PC-3 (cell line): Measurements from ENCODE around the gene FBXW7. TPM values are rescaled to one million over a fixed set of nuclear protein-coding genes. Genes with fewer than 3 reads are reported as not detected.
A peak's percentile ranks its signal among the peaks of the same experiment; 100 is the strongest.

Experiments
- ATAC-seq: fragments of 200-7000 bp; cut with Tn5 transposase; 2 replicates; pipeline ENCODE4 v1.9.1; 2020; ENCODE audit warnings: mild to moderate bottlenecking, moderate library complexity
- BruUV-seq: library from RNA; stranded (reverse); fragments of 400-500 nt; replicated peaks from 2 replicates; lab custom pipeline; 2021; lab: Mats Ljungman, UMichigan
- CTCF ChIA-PET: fragments of 300-600 bp; sonication (Branson Sonifier 250); formaldehyde crosslinking; loops from one replicate; lab custom pipeline; 2022; ENCODE audit warnings: antibody characterized with exemption; lab: Charles Lee
- POLR2A ChIA-PET: fragments of 300-600 bp; sonication (Branson Sonifier 250); formaldehyde crosslinking; loops from one replicate; lab custom pipeline; 2022; ENCODE audit warnings: antibody characterized with exemption; ENCODE audit not compliant: unreplicated experiment; lab: Charles Lee
- DNase-seq: peaks from one replicate; pipeline ENCODE4 v3.0.0-alpha.2; 2015
- H2AFZ ChIP-seq: fragments of 300-600 bp; sonication (generic); 2 replicates; pipeline ENCODE4 v1.6.0; 2016; ENCODE audit warnings: antibody characterized with exemption, low read length
- H3F3A ChIP-seq: fragments of 300-600 bp; sonication (generic); one replicate; pipeline ENCODE4 v1.6.0; 2017; ENCODE audit warnings: antibody characterized with exemption, low read length, control low read depth, mild to moderate bottlenecking; ENCODE audit not compliant: unreplicated experiment
- H3K27ac ChIP-seq: fragments of 300-600 bp; sonication (generic); 2 replicates; pipeline ENCODE4 v1.5.1; 2016; ENCODE audit warnings: mild to moderate bottlenecking, low read length
- H3K27me3 ChIP-seq: fragments of 300-600 bp; sonication (generic); 2 replicates; pipeline ENCODE4 v1.6.1; 2016; ENCODE audit warnings: low read length, mixed read lengths
- H3K36me3 ChIP-seq: fragments of 300-600 bp; sonication (generic); 2 replicates; pipeline ENCODE4 v1.6.1; 2016; ENCODE audit warnings: low read depth, mixed run types, low read length, mixed read lengths
- H3K4me1 ChIP-seq: fragments of 300-600 bp; sonication (generic); 2 replicates; pipeline ENCODE4 v1.5.1; 2016; ENCODE audit warnings: low read length; ENCODE audit not compliant: insufficient read depth
- H3K4me2 ChIP-seq: fragments of 300-600 bp; sonication (generic); 2 replicates; pipeline ENCODE4 v1.6.0; 2016; ENCODE audit warnings: low read length
- H3K4me3 ChIP-seq: fragments of 300-600 bp; sonication (generic); 2 replicates; pipeline ENCODE4 v1.5.1; 2016; ENCODE audit warnings: mild to moderate bottlenecking, low read length, mixed read lengths
- H3K79me2 ChIP-seq: fragments of 300-600 bp; sonication (generic); 2 replicates; pipeline ENCODE4 v1.6.1; 2017; ENCODE audit warnings: low read length, mixed read lengths
- H3K9ac ChIP-seq: fragments of 300-600 bp; sonication (generic); 2 replicates; pipeline ENCODE4 v1.6.0; 2016; ENCODE audit warnings: mild to moderate bottlenecking, low read length
- H3K9me2 ChIP-seq: fragments of 300-600 bp; sonication (generic); replicated peaks from 2 replicates; pipeline ENCODE4 v1.6.1; 2016; ENCODE audit warnings: mixed run types, low read length, mixed read lengths
- H3K9me3 ChIP-seq: fragments of 300-600 bp; sonication (generic); 2 replicates; pipeline ENCODE4 v1.6.1; 2016; ENCODE audit warnings: low read length, mixed read lengths
- H4K20me1 ChIP-seq: fragments of 300-600 bp; sonication (generic); 2 replicates; pipeline ENCODE4 v1.6.1; 2016; ENCODE audit warnings: low read length, mixed read lengths
- EZH2 ChIP-seq: fragments of 300-600 bp; sonication (generic); IDR thresholded peaks from one replicate; pipeline ENCODE4 v1.6.1; 2017; ENCODE audit warnings: antibody characterized with exemption, mild to moderate bottlenecking, low read length; ENCODE audit not compliant: unreplicated experiment
- EZH2phosphoT487 ChIP-seq: fragments of 300-600 bp; sonication (generic); IDR thresholded peaks from 2 replicates; pipeline ENCODE4 v1.6.1; 2018; ENCODE audit warnings: mild to moderate bottlenecking, antibody characterized with exemption, low read length, borderline replicate concordance
- intact Hi-C: fragments of 100-400 bp; cut with micrococcal nuclease; formaldehyde crosslinking; loops from 2 replicates; pipeline ENCODE4 v1.9.0; 2023
- total RNA-seq: library from RNA; depleted of rRNA; stranded (reverse); fragments of >200 nt; gene quantifications from 2 replicates; pipeline ENCODE4 v1.2.3, GENCODE V29; 2014
- TF ChIP-seq, protein P1 (sequence below): fragments of 300-600 bp; sonication (generic); conservative IDR thresholded peaks from 2 replicates; pipeline ENCODE4 v1.5.1; 2017; ENCODE audit warnings: antibody characterized with exemption, low read depth, mild to moderate bottlenecking, low read length

The FBXW7 gene
- total RNA-seq, 1 experiment from 2014 or later: 24.3 TPM

- Histone ChIP-seq H3K79me2 (no peaks in the 10 kb centered on the region), H3K9ac (no peak overlapping the region), H3K36me3 (no peaks in the 10 kb centered on the region), H3K9me3 (no peaks in the 10 kb centered on the region), H3K4me1 (peaks cover 31% of the 10 kb centered on the region), H2AFZ (peak overlapping the region; percentile 34; the same call in 1 of the 2 replicates), H3K4me3 (no peak overlapping the region), H4K20me1 (no peaks in the 10 kb centered on the region), H3F3A (no peaks in the 10 kb centered on the region), H3K27me3 (no peaks in the 10 kb centered on the region), H3K9me2 (no peaks in the 10 kb centered on the region), H3K27ac (no peak overlapping the region), H3K4me2 (peak overlapping the region; percentile 26; the same call in 1 of the 2 replicates)
- peak; percentile 50 for DNase-seq
- ChIA-PET CTCF (no interaction called here), POLR2A (no interaction called here)
- peak; percentile 33; the same call in 1 of the 2 replicates for ATAC-seq
- TF ChIP-seq, protein P1, sequence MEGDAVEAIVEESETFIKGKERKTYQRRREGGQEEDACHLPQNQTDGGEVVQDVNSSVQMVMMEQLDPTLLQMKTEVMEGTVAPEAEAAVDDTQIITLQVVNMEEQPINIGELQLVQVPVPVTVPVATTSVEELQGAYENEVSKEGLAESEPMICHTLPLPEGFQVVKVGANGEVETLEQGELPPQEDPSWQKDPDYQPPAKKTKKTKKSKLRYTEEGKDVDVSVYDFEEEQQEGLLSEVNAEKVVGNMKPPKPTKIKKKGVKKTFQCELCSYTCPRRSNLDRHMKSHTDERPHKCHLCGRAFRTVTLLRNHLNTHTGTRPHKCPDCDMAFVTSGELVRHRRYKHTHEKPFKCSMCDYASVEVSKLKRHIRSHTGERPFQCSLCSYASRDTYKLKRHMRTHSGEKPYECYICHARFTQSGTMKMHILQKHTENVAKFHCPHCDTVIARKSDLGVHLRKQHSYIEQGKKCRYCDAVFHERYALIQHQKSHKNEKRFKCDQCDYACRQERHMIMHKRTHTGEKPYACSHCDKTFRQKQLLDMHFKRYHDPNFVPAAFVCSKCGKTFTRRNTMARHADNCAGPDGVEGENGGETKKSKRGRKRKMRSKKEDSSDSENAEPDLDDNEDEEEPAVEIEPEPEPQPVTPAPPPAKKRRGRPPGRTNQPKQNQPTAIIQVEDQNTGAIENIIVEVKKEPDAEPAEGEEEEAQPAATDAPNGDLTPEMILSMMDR: no peak
- intact Hi-C loops: no loop called here
- no TSS peak for BruUV-seq
Measured at GRCh38 chr4:152304220-152304619, 231.7 kb downstream of the FBXW7 start.

DNA sequence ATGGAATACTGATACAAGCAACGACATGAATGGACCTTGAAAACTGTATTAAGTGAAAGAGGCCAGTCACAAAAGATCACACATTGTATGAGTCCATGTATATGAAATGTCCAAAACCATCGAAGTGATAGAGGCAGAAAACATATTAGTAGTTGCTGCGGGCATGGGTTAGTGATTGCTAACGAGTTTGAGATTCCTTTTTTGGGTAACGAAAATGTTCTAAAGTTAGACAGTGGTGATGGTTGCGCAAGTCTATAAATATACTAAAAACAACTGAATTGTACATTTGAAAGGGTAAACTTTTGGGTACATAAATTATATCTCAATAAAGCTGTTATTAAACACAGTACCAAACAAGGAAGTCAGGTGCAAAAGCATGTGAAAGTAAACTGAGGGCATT lies 234.5 kb downstream of the FBXW7 start:
- DNase-seq (no peak), ATAC-seq (no peak)
- no TSS peak for BruUV-seq
- no peak for TF ChIP-seq EZH2
- no peak for TF ChIP-seq EZH2phosphoT487
- TF ChIP-seq, protein P1: no peak
- no peaks in the 10 kb centered on the region for H3K9me3 ChIP-seq
- no peaks in the 10 kb centered on the region for H3K79me2 ChIP-seq
- H3F3A ChIP-seq: no peaks in the 10 kb centered on the region
- no peaks in the 10 kb centered on the region for H3K27me3 ChIP-seq
- H3K4me3 ChIP-seq: no peak overlapping the region
- no peaks in the 10 kb centered on the region for H3K36me3 ChIP-seq
- no peaks in the 10 kb centered on the region for H3K9me2 ChIP-seq
- H3K4me2 ChIP-seq: no peak overlapping the region
- CTCF ChIA-PET: no interaction called here
- no peak overlapping the region for H2AFZ ChIP-seq
- no peak overlapping the region for H3K9ac ChIP-seq
- POLR2A ChIA-PET: no interaction called here
- H3K4me1 ChIP-seq: peaks cover 14% of the 10 kb centered on the region
- intact Hi-C loops: no loop called here
- no peak overlapping the region for H3K27ac ChIP-seq
- H4K20me1 ChIP-seq: no peaks in the 10 kb centered on the region

DNA sequence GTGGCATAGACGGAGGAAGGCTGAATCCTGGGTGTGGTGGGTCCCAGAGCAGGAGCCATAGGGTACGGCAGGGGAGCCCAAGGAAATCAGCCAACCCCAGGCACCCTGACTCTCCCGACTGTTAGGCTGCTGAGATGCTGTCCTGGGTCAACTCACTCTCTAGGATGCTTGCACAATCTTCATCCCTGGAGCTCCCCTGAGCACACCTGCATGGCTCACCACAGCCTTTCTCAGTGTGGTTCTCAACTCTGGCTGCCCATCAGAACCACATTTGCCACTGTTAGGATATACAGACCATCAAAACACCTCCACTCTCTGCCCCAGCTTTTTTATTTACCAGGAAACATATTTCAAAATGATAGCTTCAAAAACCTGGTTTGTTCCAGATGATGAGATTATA lies 236.3 kb downstream of the FBXW7 start:
- Histone ChIP-seq H3K79me2 (no peaks in the 10 kb centered on the region), H3K27ac (no peak overlapping the region), H2AFZ (no peak overlapping the region), H3K9me2 (no peaks in the 10 kb centered on the region), H3K9me3 (no peaks in the 10 kb centered on the region), H3K4me2 (no peak overlapping the region), H3K27me3 (no peaks in the 10 kb centered on the region), H3K36me3 (no peaks in the 10 kb centered on the region), H3K9ac (no peak overlapping the region), H3K4me3 (no peak overlapping the region), H3F3A (no peaks in the 10 kb centered on the region), H4K20me1 (no peaks in the 10 kb centered on the region), H3K4me1 (peaks cover 14% of the 10 kb centered on the region)
- ChIA-PET POLR2A (no interaction called here), CTCF (no interaction called here)
- BruUV-seq: no TSS peak
- DNase-seq (no peak), ATAC-seq (no peak)
- intact Hi-C loops: no loop called here
- TF ChIP-seq EZH2 (no peak), EZH2phosphoT487 (no peak)
- TF ChIP-seq, protein P1: no peak
